Colonic mucosa (tissue), 4 donors: ENCODE data around the gene SLC26A2. TPM values are rescaled to one million over a fixed set of nuclear protein-coding genes. Genes with fewer than 3 reads are reported as not detected.

Source experiments
- DNase-seq: peaks from one replicate; pipeline ENCODE4 v3.0.0-alpha.2; 2020
- H3K27ac ChIP-seq: fragments of 200-600 bp; one replicate; pipeline ENCODE4 v1.8.0; 2021
- H3K27me3 ChIP-seq: fragments of 200-600 bp; one replicate; pipeline ENCODE4 v1.8.0; 2021
- H3K36me3 ChIP-seq: fragments of 200-600 bp; one replicate; pipeline ENCODE4 v1.8.0; 2021
- H3K4me1 ChIP-seq: fragments of 200-600 bp; one replicate; pipeline ENCODE4 v1.8.0; 2021; ENCODE audit warnings: mild to moderate bottlenecking
- H3K4me3 ChIP-seq: fragments of 200-600 bp; one replicate; pipeline ENCODE4 v1.8.0; 2021
- H3K9ac ChIP-seq, 2 donors: one replicate each; pipeline ENCODE4 v1.7.0; 2013; ENCODE audit warnings: control low read depth in 2 of 2, low read depth in 2 of 2, low read length in 2 of 2
- H3K9me3 ChIP-seq: fragments of 200-600 bp; one replicate; pipeline ENCODE4 v1.8.0; 2021
- intact Hi-C: fragments of 100-400 bp; cut with DNase I; formaldehyde crosslinking; loops from one replicate; pipeline ENCODE4 v1.14.1; 2022
- total RNA-seq, 2 donors: library from RNA; stranded (reverse); fragmentation: NEBNext Ultra II Directional in 1 of 2; extraction: Animal tissue kit (Norgen Biotek cat#: 25700) in 1 of 2; gene quantifications; one replicate each; pipeline ENCODE4 v1.2.1, GENCODE V29; 2021
- TF ChIP-seq, protein P1 (sequence below): fragments of 200-600 bp; IDR thresholded peaks from one replicate; pipeline ENCODE4 v1.8.0; 2022; ENCODE audit warnings: antibody characterized with exemption, mild to moderate bottlenecking
- donor health status: healthy.
- donor health status: DM: no; HTN: no; CAD: no.
- donor health status: DM: no; HTN: no; CAD: no.

The SLC26A2 gene
- total RNA-seq, 2 donors from 2014 or later, result 339 to 770 TPM

GRCh38 chr5:150009671-150010387 is 49.3 kb downstream of the SLC26A2 start:
- peaks cover 9% of the 10 kb centered on the region for H3K36me3 ChIP-seq

GRCh38 chr5:150013931-150014330 is 53.4 kb downstream of the SLC26A2 start:
- TF ChIP-seq, protein P1, sequence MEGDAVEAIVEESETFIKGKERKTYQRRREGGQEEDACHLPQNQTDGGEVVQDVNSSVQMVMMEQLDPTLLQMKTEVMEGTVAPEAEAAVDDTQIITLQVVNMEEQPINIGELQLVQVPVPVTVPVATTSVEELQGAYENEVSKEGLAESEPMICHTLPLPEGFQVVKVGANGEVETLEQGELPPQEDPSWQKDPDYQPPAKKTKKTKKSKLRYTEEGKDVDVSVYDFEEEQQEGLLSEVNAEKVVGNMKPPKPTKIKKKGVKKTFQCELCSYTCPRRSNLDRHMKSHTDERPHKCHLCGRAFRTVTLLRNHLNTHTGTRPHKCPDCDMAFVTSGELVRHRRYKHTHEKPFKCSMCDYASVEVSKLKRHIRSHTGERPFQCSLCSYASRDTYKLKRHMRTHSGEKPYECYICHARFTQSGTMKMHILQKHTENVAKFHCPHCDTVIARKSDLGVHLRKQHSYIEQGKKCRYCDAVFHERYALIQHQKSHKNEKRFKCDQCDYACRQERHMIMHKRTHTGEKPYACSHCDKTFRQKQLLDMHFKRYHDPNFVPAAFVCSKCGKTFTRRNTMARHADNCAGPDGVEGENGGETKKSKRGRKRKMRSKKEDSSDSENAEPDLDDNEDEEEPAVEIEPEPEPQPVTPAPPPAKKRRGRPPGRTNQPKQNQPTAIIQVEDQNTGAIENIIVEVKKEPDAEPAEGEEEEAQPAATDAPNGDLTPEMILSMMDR, result no peak
- no peaks in the 10 kb centered on the region for H3K27me3 ChIP-seq
- H3K36me3 ChIP-seq, result peaks cover 9% of the 10 kb centered on the region
- no peak overlapping the region for H3K4me3 ChIP-seq
- no peak for DNase-seq
- intact Hi-C loops, result no loop called here
- H3K9ac ChIP-seq, result no peak overlapping the region
- no peaks in the 10 kb centered on the region for H3K9me3 ChIP-seq
- H3K27ac ChIP-seq, result no peak overlapping the region
- H3K4me1 ChIP-seq, result no peaks in the 10 kb centered on the region

More at GRCh38 chr5:150009671-150010387, 49.3 kb downstream of the SLC26A2 start:
- H3K9ac ChIP-seq, result no peak overlapping the region
- H3K4me1 ChIP-seq, result no peaks in the 10 kb centered on the region
- no peak overlapping the region for H3K27ac ChIP-seq
- no peaks in the 10 kb centered on the region for H3K27me3 ChIP-seq
- DNase-seq, result no peak
- H3K4me3 ChIP-seq, result no peak overlapping the region
- TF ChIP-seq, protein P1, result no peak
- H3K9me3 ChIP-seq, result no peaks in the 10 kb centered on the region
- intact Hi-C loops, result no loop called here

DNA sequence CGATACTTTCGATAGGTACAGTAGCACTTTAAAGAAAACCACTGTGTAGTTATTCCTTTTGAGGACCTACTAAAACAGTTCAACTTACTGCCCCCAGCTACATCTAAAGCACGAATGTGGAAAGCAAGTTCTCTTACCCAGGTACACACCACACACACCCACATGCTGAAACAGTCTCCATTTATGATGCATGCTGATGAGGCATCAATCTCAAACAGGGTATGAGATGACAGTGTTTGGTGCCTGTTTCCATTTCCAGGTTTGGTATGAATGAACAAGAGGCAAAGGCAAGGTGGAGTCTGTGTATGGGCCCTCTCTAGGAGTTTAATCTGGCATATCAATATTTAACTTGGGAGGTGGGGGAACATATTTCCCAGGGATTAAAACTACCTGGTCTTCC is 53.9 kb downstream of the SLC26A2 start:
- no peak for DNase-seq
- H3K4me1 ChIP-seq, result no peaks in the 10 kb centered on the region
- no peaks in the 10 kb centered on the region for H3K27me3 ChIP-seq
- no peak overlapping the region for H3K9ac ChIP-seq
- peaks cover 9% of the 10 kb centered on the region for H3K36me3 ChIP-seq
- H3K4me3 ChIP-seq, result no peak overlapping the region
- TF ChIP-seq, protein P1, result no peak
- no peak overlapping the region for H3K27ac ChIP-seq
- intact Hi-C loops, result no loop called here
- no peaks in the 10 kb centered on the region for H3K9me3 ChIP-seq

DNA sequence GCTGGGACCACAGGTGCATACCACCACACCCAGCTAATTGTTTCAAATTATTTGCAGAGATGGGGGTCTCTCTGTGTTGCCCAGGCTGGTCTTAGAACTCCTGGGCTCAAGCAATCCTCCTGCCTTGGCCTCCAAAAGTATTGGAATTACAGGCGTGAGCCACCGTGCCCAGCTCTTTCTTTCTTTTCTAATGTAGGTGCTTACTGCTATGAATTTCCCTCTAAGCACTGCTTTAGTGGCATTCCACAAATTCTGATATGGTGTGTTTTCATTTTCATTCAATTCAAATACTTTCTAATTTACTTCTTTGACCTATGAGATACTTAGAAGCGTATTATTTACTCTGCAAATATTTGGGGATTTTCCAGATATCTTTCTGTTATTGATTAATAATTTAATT is 54.9 kb downstream of the SLC26A2 start:
- intact Hi-C loops, result no loop called here
- Histone ChIP-seq H3K27me3 (no peaks in the 10 kb centered on the region), H3K9me3 (no peaks in the 10 kb centered on the region), H3K27ac (no peak overlapping the region), H3K36me3 (peaks cover 15% of the 10 kb centered on the region), H3K4me1 (no peaks in the 10 kb centered on the region), H3K9ac (no peak overlapping the region), H3K4me3 (no peak overlapping the region)
- TF ChIP-seq, protein P1, result no peak
- DNase-seq, result no peak

GRCh38 chr5:150016537-150016936 is 56.0 kb downstream of the SLC26A2 start:
- no peaks in the 10 kb centered on the region for H3K27me3 ChIP-seq
- H3K9me3 ChIP-seq, result no peaks in the 10 kb centered on the region
- TF ChIP-seq, protein P1, result no peak
- intact Hi-C loops, result no loop called here
- H3K4me1 ChIP-seq, result no peaks in the 10 kb centered on the region
- DNase-seq, result no peak
- H3K4me3 ChIP-seq, result no peak overlapping the region
- H3K36me3 ChIP-seq, result peaks cover 15% of the 10 kb centered on the region
- H3K9ac ChIP-seq, result no peak overlapping the region
- H3K27ac ChIP-seq, result no peak overlapping the region
